ENCODE measurements around the gene FSIP1. TPM values are rescaled to one million over a fixed set of nuclear protein-coding genes. Genes with fewer than 3 reads are reported as not detected.

Gene FSIP1
- total and polyA plus RNA-seq, 8 donors, result 0.11 to 0.64 (median 0.38) TPM

- WGBS, 2 donors, result 61 to 63% methylated on average over 10 of the region's 10 CpGs
- H3K4me1 ChIP-seq, result no peaks in the 10 kb centered on the region
- H3K4me3 ChIP-seq, result no peak overlapping the region
- H3K27me3 ChIP-seq, result no peaks in the 10 kb centered on the region
- peaks cover 3 to 41% (median 16%) of the 10 kb centered on the region in 3 donors for H3K36me3 ChIP-seq
- no peak overlapping the region for H3K27ac ChIP-seq
- ATAC-seq, result no peak
- no peaks in the 10 kb centered on the region for H3K9me3 ChIP-seq
- TF ChIP-seq, protein P1, sequence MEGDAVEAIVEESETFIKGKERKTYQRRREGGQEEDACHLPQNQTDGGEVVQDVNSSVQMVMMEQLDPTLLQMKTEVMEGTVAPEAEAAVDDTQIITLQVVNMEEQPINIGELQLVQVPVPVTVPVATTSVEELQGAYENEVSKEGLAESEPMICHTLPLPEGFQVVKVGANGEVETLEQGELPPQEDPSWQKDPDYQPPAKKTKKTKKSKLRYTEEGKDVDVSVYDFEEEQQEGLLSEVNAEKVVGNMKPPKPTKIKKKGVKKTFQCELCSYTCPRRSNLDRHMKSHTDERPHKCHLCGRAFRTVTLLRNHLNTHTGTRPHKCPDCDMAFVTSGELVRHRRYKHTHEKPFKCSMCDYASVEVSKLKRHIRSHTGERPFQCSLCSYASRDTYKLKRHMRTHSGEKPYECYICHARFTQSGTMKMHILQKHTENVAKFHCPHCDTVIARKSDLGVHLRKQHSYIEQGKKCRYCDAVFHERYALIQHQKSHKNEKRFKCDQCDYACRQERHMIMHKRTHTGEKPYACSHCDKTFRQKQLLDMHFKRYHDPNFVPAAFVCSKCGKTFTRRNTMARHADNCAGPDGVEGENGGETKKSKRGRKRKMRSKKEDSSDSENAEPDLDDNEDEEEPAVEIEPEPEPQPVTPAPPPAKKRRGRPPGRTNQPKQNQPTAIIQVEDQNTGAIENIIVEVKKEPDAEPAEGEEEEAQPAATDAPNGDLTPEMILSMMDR (IDR thresholded peaks at IDR 0.05), result no peak
- no peak for FAIRE-seq
- intact Hi-C loops (cut with DNase I), result loop anchor here in 1 of 3 donors (10.0 kb wide), 1 partner anchor 762 kb away; no protein-coding TSS in a partner anchor
- DNase-seq, result no peak
Observed at GRCh38 chr15:39586387-39587095, 196.1 kb downstream of the FSIP1 start.

GRCh38 chr15:39585871-39586301, 196.8 kb downstream of the FSIP1 start:
- intact Hi-C loops (cut with DNase I), result loop anchor here in 1 of 3 donors (10.0 kb wide), 1 partner anchor 761 kb away; no protein-coding TSS in a partner anchor
- TF ChIP-seq, protein P1 (IDR thresholded peaks at IDR 0.05), result no peak
- H3K4me1 ChIP-seq, result no peaks in the 10 kb centered on the region
- H3K9me3 ChIP-seq, result no peaks in the 10 kb centered on the region
- no peak for ATAC-seq
- H3K27ac ChIP-seq, result no peak overlapping the region
- DNase-seq, result no peak
- no peaks in the 10 kb centered on the region for H3K27me3 ChIP-seq
- H3K4me3 ChIP-seq, result no peak overlapping the region
- 85 to 92% methylated on average over 4 of the region's 4 CpGs for WGBS, 2 donors
- FAIRE-seq, result no peak
- peaks cover 3 to 37% (median 16%) of the 10 kb centered on the region in 3 donors for H3K36me3 ChIP-seq

DNA sequence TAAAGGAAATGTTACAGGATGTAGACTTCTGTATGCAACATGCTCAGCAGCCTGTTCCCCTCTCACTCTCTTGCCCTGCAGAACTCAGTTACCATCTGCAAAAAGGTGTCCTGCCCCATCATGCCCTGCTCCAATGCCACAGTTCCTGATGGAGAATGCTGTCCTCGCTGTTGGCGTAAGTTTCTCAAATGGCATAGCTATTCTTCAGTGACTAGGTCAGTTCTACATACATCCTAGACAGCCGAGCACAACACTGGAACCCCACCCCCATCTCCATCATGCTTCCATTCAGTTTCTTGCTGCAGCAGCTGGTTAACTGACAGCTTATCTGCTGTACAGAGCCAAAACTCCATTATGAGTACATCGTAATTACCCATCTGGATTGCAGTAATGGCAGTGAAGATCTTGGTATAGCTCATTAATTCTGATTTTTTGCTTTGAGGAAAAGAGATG, 197.2 kb downstream of the FSIP1 start:
- Histone ChIP-seq H3K27ac (no peak overlapping the region), H3K4me3 (no peak overlapping the region), H3K9me3 (no peaks in the 10 kb centered on the region), H3K36me3 (peaks cover 3 to 34% (median 16%) of the 10 kb centered on the region in 3 donors), H3K27me3 (no peaks in the 10 kb centered on the region), H3K4me1 (no peaks in the 10 kb centered on the region)
- DNase-seq (no peak), ATAC-seq (no peak), FAIRE-seq (no peak)
- TF ChIP-seq, protein P1 (IDR thresholded peaks at IDR 0.05), result no peak
- WGBS, 2 donors, result 86 to 92% methylated on average over 4 of the region's 4 CpGs
- intact Hi-C loops (cut with DNase I), result loop anchor here in 1 of 3 donors (10.0 kb wide), 1 partner anchor 761 kb away; no protein-coding TSS in a partner anchor

DNA sequence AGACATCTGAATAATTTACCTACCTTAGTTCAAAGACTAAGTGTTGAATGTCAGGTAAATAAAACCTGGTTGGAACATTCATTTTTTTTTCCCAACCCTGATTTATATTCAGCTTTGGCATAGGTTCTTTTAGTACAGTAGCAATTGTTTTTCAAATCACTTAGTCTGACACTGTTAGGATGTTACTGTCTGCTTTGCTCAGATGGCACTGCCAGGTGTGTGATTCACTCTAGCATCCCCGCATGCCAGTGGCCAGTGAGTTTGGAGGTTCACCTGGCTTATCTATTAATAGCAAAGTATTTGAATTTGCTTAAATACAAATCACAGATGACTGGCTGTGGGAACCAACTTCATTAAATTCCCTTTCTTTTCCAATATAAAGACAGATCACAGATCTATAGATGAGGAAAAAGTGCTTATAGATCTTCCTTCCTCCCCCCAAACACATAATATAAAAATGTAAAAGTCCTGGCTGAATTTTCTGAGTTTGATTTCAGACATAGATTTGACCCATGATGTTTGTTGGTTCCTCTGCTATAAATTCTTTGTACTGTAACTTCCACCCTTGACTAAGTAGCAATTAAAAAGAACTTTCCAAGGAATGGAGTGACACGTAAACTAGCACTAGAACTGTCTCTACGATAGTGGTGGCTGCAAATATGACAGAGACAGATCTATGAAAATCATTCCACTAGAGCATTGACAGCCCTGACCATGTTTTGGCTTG, 197.8 kb downstream of the FSIP1 start:
- Histone ChIP-seq H3K9me3 (no peaks in the 10 kb centered on the region), H3K4me1 (no peaks in the 10 kb centered on the region), H3K27ac (no peak overlapping the region), H3K36me3 (peaks cover 3 to 30% (median 16%) of the 10 kb centered on the region in 3 donors), H3K27me3 (no peaks in the 10 kb centered on the region), H3K4me3 (no peak overlapping the region)
- ATAC-seq (no peak), DNase-seq (no peak), FAIRE-seq (no peak)
- WGBS, 2 donors, result 85 to 86% methylated on average over 3 of the region's 3 CpGs
- intact Hi-C loops (cut with DNase I), result loop anchor here in 1 of 3 donors (10.0 kb wide), 1 partner anchor 760 kb away; no protein-coding TSS in a partner anchor
- TF ChIP-seq, protein P1 (IDR thresholded peaks at IDR 0.05), result no peak
